ENCODE results near the gene ARRDC1. TPM values are rescaled to one million over a fixed set of nuclear protein-coding genes. Genes with fewer than 3 reads are reported as not detected.

ARRDC1 gene
- total RNA-seq, 4 donors from 2014 or later: 53.3 to 121 (median 89.6) TPM

DNA sequence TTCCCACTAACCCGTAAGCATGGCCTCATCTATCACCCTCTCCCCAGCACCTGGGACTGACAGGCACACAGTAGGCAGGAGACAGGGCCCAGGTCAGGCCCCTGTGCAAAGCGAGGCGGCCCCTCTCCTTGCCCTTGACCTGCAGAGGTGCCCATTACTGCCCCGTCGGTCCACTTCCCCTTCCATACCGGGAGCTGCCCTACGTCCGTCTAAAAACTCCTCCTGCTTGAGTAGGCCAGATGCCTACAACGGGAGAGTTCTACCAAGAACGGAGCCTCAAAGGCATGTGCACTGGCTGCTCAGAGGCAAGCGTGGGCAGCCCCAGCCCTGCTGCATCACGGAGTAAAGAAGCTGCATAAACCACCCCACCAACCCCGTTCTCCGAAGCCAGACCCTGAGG is 22.1 kb upstream of the ARRDC1 start:
- intact Hi-C loops (cut with DNase I): no loop called here
- Histone ChIP-seq H3K27me3 (no peaks in the 10 kb centered on the region), H3K9me3 (no peaks in the 10 kb centered on the region), H3K4me1 (peaks cover 6 to 20% (median 8%) of the 10 kb centered on the region in 3 donors), H3K4me3 (no peak overlapping the region), H3K36me3 (peaks cover 28 to 77% (median 32%) of the 10 kb centered on the region in 3 donors), H3K27ac (no peak overlapping the region)
- DNase-seq: no peak
- no peak for TF ChIP-seq POLR2A (IDR thresholded peaks at IDR 0.05)
- TF ChIP-seq CTCF (IDR thresholded peaks at IDR 0.05): no peak
- 86 to 89% methylated on average over 7 of the region's 14 CpGs for WGBS, 2 donors

DNA sequence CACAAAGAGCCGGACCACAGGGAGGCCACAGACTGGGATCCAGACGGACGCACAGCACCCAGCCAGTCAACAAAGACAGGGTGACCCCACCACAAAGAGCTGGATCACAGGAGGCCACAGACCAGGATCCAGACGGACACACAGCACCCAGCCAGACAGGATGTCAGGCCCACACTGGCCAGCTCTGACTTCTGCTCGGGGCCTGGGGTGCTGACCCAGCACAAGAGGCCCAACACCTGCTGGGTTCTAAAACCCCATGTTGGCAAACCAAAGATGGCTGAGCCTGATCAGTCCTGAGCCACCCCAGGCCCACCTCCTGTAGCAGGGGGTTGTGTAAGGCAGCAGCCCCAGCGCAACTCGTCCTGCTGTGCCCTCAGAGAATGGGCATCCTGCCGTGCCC is 21.5 kb upstream of the ARRDC1 start:
- H3K4me3 ChIP-seq: no peak overlapping the region
- no peak overlapping the region for H3K27ac ChIP-seq
- no peaks in the 10 kb centered on the region for H3K9me3 ChIP-seq
- WGBS, 2 donors: 60 to 95% methylated on average over 3 to 4 of the region's 8 CpGs
- intact Hi-C loops (cut with DNase I): no loop called here
- TF ChIP-seq POLR2A (IDR thresholded peaks at IDR 0.05) (no peak), CTCF (IDR thresholded peaks at IDR 0.05) (no peak)
- no peaks in the 10 kb centered on the region for H3K27me3 ChIP-seq
- peaks cover 9 to 25% (median 12%) of the 10 kb centered on the region in 3 donors for H3K4me1 ChIP-seq
- DNase-seq: no peak
- H3K36me3 ChIP-seq: peaks cover 28 to 82% (median 32%) of the 10 kb centered on the region in 3 donors

GRCh38 chr9:137586854-137587253 is 18.6 kb upstream of the ARRDC1 start:
- no peaks in the 10 kb centered on the region for H3K27me3 ChIP-seq
- H3K9me3 ChIP-seq: no peaks in the 10 kb centered on the region
- peaks cover 22 to 69% (median 32%) of the 10 kb centered on the region in 3 donors for H3K36me3 ChIP-seq
- no peak for DNase-seq
- 93 to 100% methylated on average over 2 to 3 of the region's 14 CpGs for WGBS, 2 donors
- H3K4me1 ChIP-seq: peaks cover 16 to 30% (median 19%) of the 10 kb centered on the region in 3 donors
- intact Hi-C loops (cut with DNase I): no loop called here
- no peak for TF ChIP-seq CTCF (IDR thresholded peaks at IDR 0.05)
- TF ChIP-seq POLR2A (IDR thresholded peaks at IDR 0.05): no peak
- no peak overlapping the region for H3K27ac ChIP-seq
- H3K4me3 ChIP-seq: no peak overlapping the region

DNA sequence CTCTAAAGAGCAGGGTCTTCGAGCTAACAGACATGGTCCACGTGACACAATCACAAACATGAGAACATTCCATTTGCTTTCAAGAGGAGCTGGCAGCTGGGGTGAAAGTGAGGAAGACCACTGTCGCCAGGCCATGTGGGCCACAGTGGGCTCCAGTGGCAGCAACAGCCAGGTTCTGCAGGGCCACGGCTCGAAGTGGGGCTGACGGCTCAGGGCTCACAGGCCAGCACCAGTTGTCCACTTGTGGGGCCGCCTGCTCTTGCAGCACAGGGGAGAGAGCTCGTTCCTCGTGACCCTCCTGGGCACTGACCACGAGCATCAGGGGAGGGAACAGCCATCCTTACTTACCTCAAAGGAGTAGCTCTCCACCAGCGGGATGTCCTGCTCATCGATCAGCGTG is 17.2 kb upstream of the ARRDC1 start:
- no peak for DNase-seq
- Histone ChIP-seq H3K4me1 (peaks cover 16 to 35% (median 19%) of the 10 kb centered on the region in 3 donors), H3K36me3 (peaks cover 19 to 54% (median 22%) of the 10 kb centered on the region in 3 donors), H3K4me3 (no peak overlapping the region), H3K27me3 (no peaks in the 10 kb centered on the region), H3K27ac (no peak overlapping the region), H3K9me3 (no peaks in the 10 kb centered on the region)
- WGBS, 2 donors: 93 to 95% methylated on average over 4 to 10 of the region's 13 CpGs
- TF ChIP-seq CTCF (IDR thresholded peaks at IDR 0.05): no peak
- no peak for TF ChIP-seq POLR2A (IDR thresholded peaks at IDR 0.05)
- intact Hi-C loops (cut with DNase I): no loop called here

GRCh38 chr9:137588891-137589290 is 16.6 kb upstream of the ARRDC1 start:
- Histone ChIP-seq H3K4me3 (peak overlapping the region; percentile 49 to 82 (median 76)), H3K36me3 (peaks cover 19 to 49% (median 22%) of the 10 kb centered on the region in 3 donors), H3K27me3 (no peaks in the 10 kb centered on the region), H3K9me3 (no peaks in the 10 kb centered on the region), H3K4me1 (peaks cover 16 to 36% (median 19%) of the 10 kb centered on the region in 3 donors), H3K27ac (peak overlapping the region in 3 of 4 donors; percentile 43 to 87 (median 84))
- TF ChIP-seq CTCF (IDR thresholded peaks at IDR 0.05) (no peak), POLR2A (IDR thresholded peaks at IDR 0.05) (no peak)
- DNase-seq: no peak
- WGBS, 2 donors: 69 to 84% methylated on average over 5 to 6 of the region's 6 CpGs
- intact Hi-C loops (cut with DNase I): no loop called here
